KOPT-K1 (cell line): ENCODE measurements around the gene GH2.
A peak's percentile ranks its signal among the peaks of the same experiment; 100 is the strongest.

ENCODE experiments used
- H3K27ac ChIP-seq: fragments of 200-600 bp; sonication (generic); 2 replicates; pipeline ENCODE4 v1.5.1; 2016; ENCODE audit warnings: antibody characterized with exemption, mild to moderate bottlenecking, low read depth, low read length; ENCODE audit not compliant: poor library complexity, severe bottlenecking
- H3K36me3 ChIP-seq: fragments of 200-600 bp; sonication (generic); 2 replicates; pipeline ENCODE4 v1.5.1; 2017; ENCODE audit warnings: antibody characterized with exemption, mild to moderate bottlenecking, low read length, moderate library complexity; ENCODE audit not compliant: insufficient read depth
- H3K9me3 ChIP-seq: fragments of 200-600 bp; sonication (generic); 2 replicates; pipeline ENCODE4 v1.5.1; 2017; ENCODE audit warnings: antibody characterized with exemption, low read length, mild to moderate bottlenecking; ENCODE audit not compliant: insufficient read depth, poor library complexity, severe bottlenecking

GH2 gene

GRCh38 chr17:63832014-63832413 lies 49.7 kb downstream of the GH2 start:
- no peaks in the 10 kb centered on the region for H3K9me3 ChIP-seq
- H3K27ac ChIP-seq, result peak overlapping the region; percentile 65
- peaks cover 87% of the 10 kb centered on the region for H3K36me3 ChIP-seq

DNA sequence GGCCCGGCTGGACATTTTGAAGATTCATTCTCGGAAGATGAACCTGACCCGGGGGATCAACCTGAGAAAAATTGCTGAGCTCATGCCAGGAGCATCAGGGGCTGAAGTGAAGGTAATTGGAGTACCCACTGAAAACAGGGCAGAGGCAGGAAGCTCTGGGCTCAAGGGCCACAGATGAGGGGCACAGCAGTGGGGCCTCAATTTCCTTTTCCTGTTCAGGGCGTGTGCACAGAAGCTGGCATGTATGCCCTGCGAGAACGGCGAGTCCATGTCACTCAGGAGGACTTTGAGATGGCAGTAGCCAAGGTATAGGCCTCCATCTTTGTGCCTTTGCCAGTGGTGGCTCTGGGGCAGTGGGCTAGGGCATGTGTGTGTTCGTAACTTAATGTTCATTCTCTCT lies 50.2 kb downstream of the GH2 start:
- Histone ChIP-seq H3K36me3 (peaks cover 82% of the 10 kb centered on the region), H3K9me3 (no peaks in the 10 kb centered on the region), H3K27ac (peak overlapping the region; percentile 65)

DNA sequence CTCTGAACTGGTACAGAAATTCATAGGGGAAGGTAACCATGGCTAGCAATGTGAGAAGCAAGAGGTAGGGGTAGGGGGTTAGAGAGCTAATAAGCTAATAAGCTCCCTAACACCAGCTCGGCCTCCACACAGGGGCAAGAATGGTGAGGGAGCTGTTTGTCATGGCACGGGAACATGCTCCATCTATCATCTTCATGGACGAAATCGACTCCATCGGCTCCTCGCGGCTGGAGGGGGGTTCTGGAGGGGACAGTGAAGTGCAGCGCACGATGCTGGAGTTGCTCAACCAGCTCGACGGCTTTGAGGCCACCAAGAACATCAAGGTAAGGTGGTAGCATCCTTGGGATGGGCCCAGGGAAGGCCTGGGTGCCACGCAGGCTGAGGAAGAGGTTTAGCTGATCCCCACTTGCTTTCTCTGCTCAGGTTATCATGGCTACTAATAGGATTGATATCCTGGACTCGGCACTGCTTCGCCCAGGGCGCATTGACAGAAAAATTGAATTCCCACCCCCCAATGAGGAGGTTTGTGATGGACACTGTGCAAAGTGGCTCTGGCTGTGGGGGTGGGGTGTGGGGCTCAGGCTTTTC lies 50.7 kb downstream of the GH2 start:
- Histone ChIP-seq H3K36me3 (peaks cover 78% of the 10 kb centered on the region), H3K9me3 (no peaks in the 10 kb centered on the region), H3K27ac (peak overlapping the region; percentile 65)

DNA sequence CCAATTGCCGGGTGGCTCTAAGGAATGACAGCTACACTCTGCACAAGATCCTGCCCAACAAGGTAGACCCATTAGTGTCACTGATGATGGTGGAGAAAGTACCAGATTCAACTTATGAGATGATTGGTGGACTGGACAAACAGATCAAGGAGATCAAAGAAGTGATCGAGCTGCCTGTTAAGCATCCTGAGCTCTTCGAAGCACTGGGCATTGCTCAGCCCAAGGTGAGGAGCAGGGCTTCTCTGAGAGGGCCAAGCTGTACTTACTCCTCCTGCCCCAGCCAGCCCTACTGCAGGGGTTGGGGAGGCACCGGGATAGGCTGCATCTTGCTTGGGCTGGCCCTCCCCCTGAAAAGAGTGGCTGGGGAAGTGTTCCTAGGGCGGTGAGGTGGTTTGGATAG lies 51.5 kb downstream of the GH2 start:
- H3K36me3 ChIP-seq, result peaks cover 78% of the 10 kb centered on the region
- H3K27ac ChIP-seq, result peak overlapping the region; percentile 65
- no peaks in the 10 kb centered on the region for H3K9me3 ChIP-seq
